GM21423 (cell line): Measurements from ENCODE around the gene DNAJC17.

ENCODE experiments used
- ATAC-seq: cut with Tn5 transposase; IDR thresholded peaks from one replicate; pipeline ENCODE4 v1.9.1; 2021; ENCODE audit warnings: mild to moderate bottlenecking, moderate library complexity; ENCODE audit not compliant: unreplicated experiment

DNAJC17 gene, protein sequence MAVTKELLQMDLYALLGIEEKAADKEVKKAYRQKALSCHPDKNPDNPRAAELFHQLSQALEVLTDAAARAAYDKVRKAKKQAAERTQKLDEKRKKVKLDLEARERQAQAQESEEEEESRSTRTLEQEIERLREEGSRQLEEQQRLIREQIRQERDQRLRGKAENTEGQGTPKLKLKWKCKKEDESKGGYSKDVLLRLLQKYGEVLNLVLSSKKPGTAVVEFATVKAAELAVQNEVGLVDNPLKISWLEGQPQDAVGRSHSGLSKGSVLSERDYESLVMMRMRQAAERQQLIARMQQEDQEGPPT

GRCh38 chr15:40807028-40807887, at the start of gene DNAJC17, which contains the start of gene ZFYVE19:
DNAJC17 (minus strand) TSS chr15:40807473; CDS start chr15:40807446, 27 bp downstream.
ZFYVE19 (plus strand) TSS chr15:40807089; CDS start chr15:40807590, 501 bp downstream.
- ATAC-seq = peak; percentile 92

DNA sequence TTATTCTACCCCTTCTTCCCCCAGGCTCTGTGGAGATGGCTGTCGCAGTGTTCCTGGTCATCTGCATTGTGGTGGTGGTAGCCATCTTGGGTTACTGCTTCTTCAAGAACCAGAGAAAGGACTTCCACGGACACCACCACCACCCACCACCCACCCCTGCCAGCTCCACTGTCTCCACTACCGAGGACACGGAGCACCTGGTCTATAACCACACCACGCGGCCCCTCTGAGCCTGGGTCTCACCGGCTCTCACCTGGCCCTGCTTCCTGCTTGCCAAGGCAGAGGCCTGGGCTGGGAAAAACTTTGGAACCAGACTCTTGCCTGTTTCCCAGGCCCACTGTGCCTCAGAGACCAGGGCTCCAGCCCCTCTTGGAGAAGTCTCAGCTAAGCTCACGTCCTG, 49.5 kb upstream of the DNAJC17 start:
- ATAC-seq = no peak

DNA sequence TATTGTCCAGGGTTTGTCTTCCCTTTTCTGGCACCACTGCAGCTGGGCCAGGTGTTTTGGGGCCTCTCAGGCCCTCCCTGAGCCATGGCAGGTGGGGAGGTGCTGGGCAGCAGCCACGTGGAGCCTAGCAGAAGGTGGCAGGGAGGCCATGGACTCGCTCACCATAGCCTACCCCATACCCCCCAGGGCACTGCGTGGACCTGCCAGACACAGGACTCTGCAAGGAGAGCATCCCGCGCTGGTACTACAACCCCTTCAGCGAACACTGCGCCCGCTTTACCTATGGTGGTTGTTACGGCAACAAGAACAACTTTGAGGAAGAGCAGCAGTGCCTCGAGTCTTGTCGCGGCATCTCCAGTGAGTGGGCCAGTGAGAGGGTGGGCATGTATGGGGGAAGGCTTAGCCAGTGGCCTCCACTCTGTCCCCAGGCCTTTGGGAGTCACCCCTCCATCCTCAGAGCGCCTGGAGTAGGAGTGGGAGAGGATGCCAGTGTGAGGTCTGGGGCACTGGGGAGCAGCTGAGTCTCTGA, 48.5 kb upstream of the DNAJC17 start:
- no peak for ATAC-seq

GRCh38 chr15:40854161-40854560, 46.9 kb upstream of the DNAJC17 start:
- ATAC-seq = no peak

DNA sequence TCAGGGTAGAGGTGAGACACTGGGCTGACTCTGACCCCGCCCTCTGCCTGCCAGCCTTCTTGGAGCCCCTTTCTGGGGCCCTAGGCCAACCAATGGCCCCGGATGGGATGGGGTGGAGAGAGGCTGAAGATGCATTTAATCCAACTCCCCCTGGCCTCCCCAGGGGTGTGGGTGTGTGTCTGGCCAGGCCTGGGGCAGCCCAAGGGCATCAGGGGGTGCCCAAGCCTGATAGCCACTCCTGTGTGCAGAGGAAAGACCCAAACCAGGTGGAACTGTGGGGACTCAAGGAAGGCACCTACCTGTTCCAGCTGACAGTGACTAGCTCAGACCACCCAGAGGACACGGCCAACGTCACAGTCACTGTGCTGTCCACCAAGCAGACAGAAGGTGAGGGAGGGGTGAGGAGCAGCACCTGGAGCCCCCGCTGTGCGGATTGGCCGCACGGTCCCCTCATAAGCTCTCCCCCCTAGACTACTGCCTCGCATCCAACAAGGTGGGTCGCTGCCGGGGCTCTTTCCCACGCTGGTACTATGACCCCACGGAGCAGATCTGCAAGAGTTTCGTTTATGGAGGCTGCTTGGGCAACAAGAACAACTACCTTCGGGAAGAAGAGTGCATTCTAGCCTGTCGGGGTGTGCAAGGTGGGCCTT, 46.1 kb upstream of the DNAJC17 start:
- no peak for ATAC-seq

- no peak for ATAC-seq
Observed at GRCh38 chr15:40852529-40852928, 45.3 kb upstream of the DNAJC17 start.

- no peak for ATAC-seq
Observed at GRCh38 chr15:40850576-40851112, 43.4 kb upstream of the DNAJC17 start.

- peak; percentile 59 for ATAC-seq
Observed at GRCh38 chr15:40847223-40847961, 40.1 kb upstream of the DNAJC17 start.

- ATAC-seq = no peak
Observed at GRCh38 chr15:40846841-40847222, 39.6 kb upstream of the DNAJC17 start.

DNA sequence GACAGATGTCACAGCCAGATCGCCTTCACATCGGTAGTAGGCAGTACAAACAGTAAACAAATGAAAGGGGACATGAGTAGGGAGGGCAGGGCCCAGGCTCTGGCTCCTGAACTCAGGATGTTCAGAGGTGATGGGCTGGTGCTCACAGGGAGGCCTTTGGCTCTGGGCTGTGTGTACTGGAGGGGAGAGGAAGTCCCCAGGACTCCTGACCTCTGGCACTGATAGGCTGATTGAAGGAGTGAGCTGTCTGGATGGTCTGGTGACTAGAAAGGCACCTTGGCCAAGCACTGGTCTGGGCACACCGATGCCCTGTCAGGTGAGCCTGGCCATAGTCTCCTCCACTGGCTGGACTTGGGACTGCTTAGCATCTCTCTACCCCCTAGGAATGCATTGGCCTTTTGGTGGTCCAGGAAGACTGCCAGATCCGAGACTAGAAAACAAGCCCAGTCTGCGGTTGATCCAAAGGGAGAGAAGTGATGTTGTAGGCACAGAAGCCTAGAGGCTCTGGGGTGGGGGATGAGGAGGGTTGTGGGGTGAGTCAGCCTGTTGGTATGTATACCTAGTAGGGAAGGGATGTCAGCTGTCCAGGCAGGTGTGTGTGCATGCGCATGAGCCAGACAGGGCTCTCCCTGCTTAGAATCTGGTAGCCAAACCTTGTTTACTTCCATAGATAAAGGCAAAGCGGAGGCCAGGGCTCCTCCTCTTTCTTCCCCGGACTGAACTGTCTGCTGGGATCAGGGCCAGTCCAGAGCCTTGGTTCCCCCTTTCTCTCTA, 38.4 kb upstream of the DNAJC17 start:
- no peak for ATAC-seq

DNA sequence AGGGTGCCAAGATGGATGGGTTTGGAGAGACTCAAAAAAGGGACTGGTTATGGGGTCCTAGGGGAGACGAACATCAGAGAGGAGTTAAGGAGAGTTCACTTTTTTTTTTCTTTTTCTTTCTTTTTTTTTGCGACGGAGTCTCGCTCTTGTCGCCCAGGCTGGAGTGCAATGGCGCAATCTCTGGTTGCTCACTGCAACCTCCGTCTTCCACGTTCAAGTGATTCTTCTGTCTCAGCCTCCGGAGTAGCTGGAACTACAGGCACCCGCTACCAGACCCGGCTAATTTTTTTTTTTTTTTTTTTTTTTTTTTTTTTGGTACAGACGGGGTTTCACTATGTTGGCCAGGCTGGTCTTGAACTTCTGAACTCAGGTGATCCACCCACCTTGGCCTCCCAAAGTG, 37.8 kb upstream of the DNAJC17 start:
- ATAC-seq = no peak

DNA sequence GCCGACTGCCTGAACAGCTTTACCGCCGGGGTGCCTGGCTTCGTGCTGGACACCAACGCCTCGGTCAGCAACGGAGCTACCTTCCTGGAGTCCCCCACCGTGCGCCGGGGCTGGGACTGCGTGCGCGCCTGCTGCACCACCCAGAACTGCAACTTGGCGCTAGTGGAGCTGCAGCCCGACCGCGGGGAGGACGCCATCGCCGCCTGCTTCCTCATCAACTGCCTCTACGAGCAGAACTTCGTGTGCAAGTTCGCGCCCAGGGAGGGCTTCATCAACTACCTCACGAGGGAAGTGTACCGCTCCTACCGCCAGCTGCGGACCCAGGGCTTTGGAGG, 37.4 kb upstream of the DNAJC17 start:
- no peak for ATAC-seq

DNA sequence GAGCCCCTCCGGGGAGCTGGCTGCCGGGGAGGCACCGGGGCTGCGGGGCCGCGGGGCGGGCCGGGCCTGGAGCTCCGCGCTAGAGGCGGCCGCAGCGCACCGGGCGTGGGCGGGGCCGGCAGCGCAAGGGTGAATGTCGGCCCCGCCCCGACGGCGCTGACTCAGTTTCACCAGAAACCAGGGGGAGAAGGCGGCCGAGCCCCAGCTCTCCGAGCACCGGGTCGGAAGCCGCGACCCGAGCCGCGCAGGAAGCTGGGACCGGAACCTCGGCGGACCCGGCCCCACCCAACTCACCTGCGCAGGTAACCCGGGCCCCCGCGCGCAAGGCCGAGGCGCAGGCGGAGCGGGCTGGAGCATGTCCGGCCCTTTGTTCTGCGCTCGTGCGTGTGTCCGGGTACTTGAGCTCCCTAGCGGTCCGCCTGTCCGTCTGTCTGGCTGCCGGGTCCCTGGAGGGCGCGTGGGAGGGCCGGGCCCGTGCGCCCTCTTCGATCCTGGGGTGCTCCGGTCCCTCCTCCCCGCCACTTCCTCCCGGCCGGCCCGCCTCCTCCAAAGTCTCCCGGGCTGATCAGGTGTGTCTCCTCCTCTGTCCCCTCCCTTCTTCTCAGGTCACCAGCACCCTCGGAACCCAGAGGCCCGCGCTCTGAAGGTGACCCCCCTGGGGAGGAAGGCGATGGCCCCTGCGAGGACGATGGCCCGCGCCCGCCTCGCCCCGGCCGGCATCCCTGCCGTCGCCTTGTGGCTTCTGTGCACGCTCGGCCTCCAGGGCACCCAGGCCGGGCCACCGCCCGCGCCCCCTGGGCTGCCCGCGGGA, 36.8 kb upstream of the DNAJC17 start, which contains the start of gene SPINT1:
Gene SPINT1, plus strand, starts transcription at position 164 of the 811 bp plus-strand sequence. Its CDS starts 507 bp downstream, at position 671.
- ATAC-seq = no peak

GRCh38 chr15:40843261-40843884, 36.1 kb upstream of the DNAJC17 start:
- ATAC-seq = no peak

DNA sequence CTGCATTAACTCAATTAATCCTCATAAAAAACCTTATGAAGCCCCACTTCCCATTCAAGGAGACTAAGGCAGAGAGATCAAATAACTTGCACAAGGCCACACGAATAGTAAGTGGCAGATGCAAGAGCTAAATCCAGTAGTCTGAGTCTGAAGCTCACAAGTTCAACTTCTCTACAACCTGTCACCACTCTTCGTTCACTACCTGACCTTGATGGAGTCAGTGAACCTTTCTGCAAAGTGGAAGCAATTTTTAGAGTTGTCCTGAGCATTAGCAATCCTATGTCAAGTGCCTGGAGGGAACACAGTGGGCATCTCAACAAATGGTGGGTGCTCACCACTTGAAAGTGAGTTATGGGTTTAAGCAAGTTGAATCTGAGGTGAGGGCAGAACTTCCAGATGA, 34.5 kb upstream of the DNAJC17 start:
- ATAC-seq = no peak

GRCh38 chr15:40838756-40839155, 31.5 kb upstream of the DNAJC17 start:
- ATAC-seq = no peak

GRCh38 chr15:40836020-40836419, 28.7 kb upstream of the DNAJC17 start:
- ATAC-seq = no peak

DNA sequence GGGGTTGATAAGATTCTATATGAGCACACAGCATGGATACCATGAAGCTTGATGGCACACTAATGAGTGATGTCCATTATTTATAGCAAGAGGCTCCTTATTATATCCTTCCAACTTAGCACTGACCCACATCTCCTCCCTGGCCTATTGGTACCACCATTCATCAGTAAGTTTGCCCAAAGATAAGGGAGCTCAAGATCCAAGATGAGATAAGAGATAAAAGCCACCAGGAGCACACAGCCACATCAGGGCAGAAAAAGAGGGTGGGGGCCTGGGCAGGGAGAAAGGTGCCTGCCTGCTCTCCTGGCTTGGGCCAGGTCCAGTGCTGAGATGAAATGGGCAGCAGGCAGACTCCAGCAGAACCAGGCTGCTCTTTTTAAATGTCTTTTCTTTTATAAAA, 25.6 kb upstream of the DNAJC17 start:
- ATAC-seq = no peak
